ENCODE results near the gene DCUN1D2.
"Not testable (repeated sequence)": the region's sequence is repeated elsewhere in the genome, so short reads cannot be mapped to it uniquely, and the experiment has no call there.

The DCUN1D2 gene

GRCh38 chr13:113489549-113490495, 689 bp downstream of the DCUN1D2 start:
- peak; percentile 77 for DNase-seq (ENCODE audit: low spot score)

- DNase-seq (ENCODE audit: low spot score) = no peak
Observed at GRCh38 chr13:113489171-113489548, 1.4 kb downstream of the DCUN1D2 start.

- no peak for DNase-seq (ENCODE audit: low spot score)
Observed at GRCh38 chr13:113488283-113488682, 2.2 kb downstream of the DCUN1D2 start.

GRCh38 chr13:113486698-113487097, 3.8 kb downstream of the DCUN1D2 start:
- no peak for DNase-seq (ENCODE audit: low spot score)

GRCh38 chr13:113485545-113485944, 5.0 kb downstream of the DCUN1D2 start:
- no peak for DNase-seq (ENCODE audit: low spot score)

- peak; percentile 39 for DNase-seq (ENCODE audit: low spot score)
Observed at GRCh38 chr13:113483504-113484293, 6.8 kb downstream of the DCUN1D2 start.

GRCh38 chr13:113483081-113483480, 7.4 kb downstream of the DCUN1D2 start:
- DNase-seq (ENCODE audit: low spot score) = no peak

- no peak for DNase-seq (ENCODE audit: low spot score)
Observed at GRCh38 chr13:113479179-113479578, 11.3 kb downstream of the DCUN1D2 start.

GRCh38 chr13:113477724-113478123, 12.8 kb downstream of the DCUN1D2 start:
- no peak for DNase-seq (ENCODE audit: low spot score)

- no peak for DNase-seq (ENCODE audit: low spot score)
Observed at GRCh38 chr13:113476811-113477210, 13.7 kb downstream of the DCUN1D2 start.

- DNase-seq (ENCODE audit: low spot score) = no peak
Observed at GRCh38 chr13:113475911-113476310, 14.6 kb downstream of the DCUN1D2 start.

- DNase-seq (ENCODE audit: low spot score) = no peak
Observed at GRCh38 chr13:113475280-113475679, 15.2 kb downstream of the DCUN1D2 start.

GRCh38 chr13:113474179-113474578, 16.3 kb downstream of the DCUN1D2 start:
- DNase-seq (ENCODE audit: low spot score) = no peak

GRCh38 chr13:113472355-113473025, 18.0 kb downstream of the DCUN1D2 start:
- no peak for DNase-seq (ENCODE audit: low spot score)

GRCh38 chr13:113471844-113472243, 18.7 kb downstream of the DCUN1D2 start:
- DNase-seq (ENCODE audit: low spot score) = no peak

GRCh38 chr13:113470635-113471163, 19.8 kb downstream of the DCUN1D2 start:
- DNase-seq (ENCODE audit: low spot score) = not testable (repeated sequence)

GRCh38 chr13:113470073-113470472, 20.4 kb downstream of the DCUN1D2 start:
- no peak for DNase-seq (ENCODE audit: low spot score)

GRCh38 chr13:113469582-113469981, 20.9 kb downstream of the DCUN1D2 start:
- DNase-seq (ENCODE audit: low spot score) = no peak

GRCh38 chr13:113468472-113469201, 21.9 kb downstream of the DCUN1D2 start:
- no peak for DNase-seq (ENCODE audit: low spot score)

GRCh38 chr13:113468029-113468428, 22.5 kb downstream of the DCUN1D2 start:
- no peak for DNase-seq (ENCODE audit: low spot score)

GRCh38 chr13:113466383-113466782, 24.1 kb downstream of the DCUN1D2 start:
- no peak for DNase-seq (ENCODE audit: low spot score)

All from kidney tubule cell (primary cell).